Hepatocyte (in vitro differentiated cells): ENCODE data around the gene DERL3.

Experiments used
- CTCF ChIP-seq: fragments of 200-600 bp; sonication (generic); IDR thresholded peaks from 2 replicates; pipeline ENCODE4 v1.5.1; 2016; ENCODE audit warnings: antibody characterized with exemption, mild to moderate bottlenecking; ENCODE audit not compliant: poor library complexity
- EZH2 ChIP-seq: fragments of 200-600 bp; sonication (generic); IDR thresholded peaks from 2 replicates; pipeline ENCODE4 v1.6.1; 2016; ENCODE audit warnings: antibody characterized with exemption, mild to moderate bottlenecking, borderline replicate concordance

- TF ChIP-seq CTCF (peak; percentile 99), EZH2 (no peak)
Observed at GRCh38 chr22:23849009-23850006, 10.5 kb upstream of the DERL3 start.
